Adrenal gland (tissue), 5 donors: ENCODE results near the gene RASA3.

Experiments used
- CTCF ChIP-seq, 6 experiments: fragments of 450-650 bp in 4 of 6; fragments of 200-600 bp in 2 of 6; sonication (generic) in 1 of 6; IDR thresholded peaks; 1 replicate in 5 of 6; 2 replicates in 1 of 6; pipeline versions ENCODE4 v1.5.1 to v1.8.0; 2016 to 2021; ENCODE audit warnings: antibody characterized with exemption in 6 of 6, mild to moderate bottlenecking in 2 of 6, moderate library complexity in 1 of 6
- POLR2A ChIP-seq, 2 donors: fragments of 450-650 bp; IDR thresholded peaks; one replicate each; pipeline ENCODE4 v1.6.1; 2017; ENCODE audit warnings: antibody characterized with exemption in 2 of 2, mild to moderate bottlenecking in 2 of 2, moderate library complexity in 1 of 2
- donor health status: DM: no; HTN: no; CAD: no.

GRCh38 chr13:114164053-114164452 is 31.6 kb upstream of the RASA3 start:
- TF ChIP-seq CTCF (IDR thresholded peaks at IDR 0.05) (no peak), POLR2A (IDR thresholded peaks at IDR 0.05) (no peak)
